ENCODE measurements around the gene SAMD1. TPM values are rescaled to one million over a fixed set of nuclear protein-coding genes. Genes with fewer than 3 reads are reported as not detected.

Gene SAMD1
- total RNA-seq, 1 donor from 2014 or later = 9.4 TPM

DNA sequence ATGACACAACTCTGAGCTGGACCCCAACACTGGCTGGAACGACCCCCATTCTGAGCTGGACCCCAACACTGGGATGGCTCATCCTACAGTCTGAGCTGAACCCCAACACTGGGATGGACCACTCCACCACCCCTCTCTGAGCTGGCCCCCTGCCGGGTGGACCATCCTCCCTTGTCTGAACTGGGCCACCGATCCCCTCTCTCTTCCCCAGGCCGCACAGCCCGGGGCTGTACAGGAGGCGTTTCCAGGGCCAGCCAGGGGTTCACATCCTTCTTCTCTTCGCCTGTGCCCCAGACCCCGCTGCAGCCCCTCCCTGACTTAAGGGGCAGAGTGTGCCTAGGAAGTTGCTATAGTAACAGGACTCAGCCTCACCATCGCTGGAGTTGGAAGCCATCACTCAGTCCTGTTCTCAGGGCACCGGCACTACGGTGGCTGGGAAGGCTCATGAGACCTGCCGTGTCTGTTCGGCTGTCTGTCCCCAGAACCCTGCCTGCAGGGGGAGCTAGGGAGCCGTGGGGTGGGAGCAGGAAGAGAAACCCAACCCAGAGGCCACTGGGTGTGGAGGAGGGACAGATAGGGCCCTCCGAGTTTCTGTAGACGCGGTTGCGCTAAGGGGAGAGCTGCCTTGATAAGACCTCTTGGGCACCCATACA lies 23.3 kb upstream of the SAMD1 start:
- H3K9me3 ChIP-seq = no peaks in the 10 kb centered on the region
- H3K27ac ChIP-seq = peak overlapping the region; percentile 85 to 90
- intact Hi-C loops (cut with DNase I) = no loop called here
- peaks cover 24 to 68% of the 10 kb centered on the region in 2 donors for H3K4me1 ChIP-seq
- H3K27me3 ChIP-seq = no peaks in the 10 kb centered on the region
- H3K4me3 ChIP-seq = peak overlapping the region; percentile 25 to 54
- DNase-seq (ENCODE audit: low spot score in 2 of 2) = no peak
- TF ChIP-seq, protein P1, sequence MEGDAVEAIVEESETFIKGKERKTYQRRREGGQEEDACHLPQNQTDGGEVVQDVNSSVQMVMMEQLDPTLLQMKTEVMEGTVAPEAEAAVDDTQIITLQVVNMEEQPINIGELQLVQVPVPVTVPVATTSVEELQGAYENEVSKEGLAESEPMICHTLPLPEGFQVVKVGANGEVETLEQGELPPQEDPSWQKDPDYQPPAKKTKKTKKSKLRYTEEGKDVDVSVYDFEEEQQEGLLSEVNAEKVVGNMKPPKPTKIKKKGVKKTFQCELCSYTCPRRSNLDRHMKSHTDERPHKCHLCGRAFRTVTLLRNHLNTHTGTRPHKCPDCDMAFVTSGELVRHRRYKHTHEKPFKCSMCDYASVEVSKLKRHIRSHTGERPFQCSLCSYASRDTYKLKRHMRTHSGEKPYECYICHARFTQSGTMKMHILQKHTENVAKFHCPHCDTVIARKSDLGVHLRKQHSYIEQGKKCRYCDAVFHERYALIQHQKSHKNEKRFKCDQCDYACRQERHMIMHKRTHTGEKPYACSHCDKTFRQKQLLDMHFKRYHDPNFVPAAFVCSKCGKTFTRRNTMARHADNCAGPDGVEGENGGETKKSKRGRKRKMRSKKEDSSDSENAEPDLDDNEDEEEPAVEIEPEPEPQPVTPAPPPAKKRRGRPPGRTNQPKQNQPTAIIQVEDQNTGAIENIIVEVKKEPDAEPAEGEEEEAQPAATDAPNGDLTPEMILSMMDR (IDR thresholded peaks at IDR 0.05) = peak in 1 of 3 experiments; percentile 6
- no peaks in the 10 kb centered on the region for H3K36me3 ChIP-seq

DNA sequence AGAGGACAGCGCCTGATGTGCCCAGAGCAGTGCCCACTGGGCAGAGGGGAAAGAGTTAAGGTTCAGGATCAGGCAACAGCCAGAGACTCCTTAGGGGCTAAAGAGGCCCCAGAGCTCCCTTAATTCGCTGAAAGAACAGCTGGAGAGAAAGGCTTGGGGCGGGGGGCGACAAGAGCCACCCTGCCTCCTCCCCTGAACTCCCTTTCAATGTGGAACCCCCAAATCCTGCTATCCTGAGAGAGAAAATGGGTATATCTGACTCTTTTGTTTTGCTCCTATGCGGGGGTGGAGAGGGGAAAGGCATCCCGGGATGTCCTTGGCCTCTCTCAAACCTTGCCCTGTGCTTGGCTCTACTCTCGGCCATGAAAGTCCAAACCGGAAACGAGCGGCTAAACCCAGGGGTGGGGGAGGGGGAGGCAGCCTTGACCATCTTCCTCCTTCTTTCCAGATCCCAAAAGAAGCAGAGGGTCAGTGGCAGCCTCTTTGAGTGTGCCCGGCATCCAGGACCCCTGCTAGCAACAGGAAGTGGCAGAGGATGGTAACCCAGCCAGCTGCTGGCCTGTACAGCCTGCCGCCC lies 22.3 kb upstream of the SAMD1 start:
- peak overlapping the region; percentile 41 to 54 for H3K4me3 ChIP-seq
- H3K27me3 ChIP-seq = no peaks in the 10 kb centered on the region
- H3K36me3 ChIP-seq = no peaks in the 10 kb centered on the region
- no peaks in the 10 kb centered on the region for H3K9me3 ChIP-seq
- intact Hi-C loops (cut with DNase I) = no loop called here
- peak overlapping the region; percentile 85 to 90 for H3K27ac ChIP-seq
- H3K4me1 ChIP-seq = peaks cover 25 to 71% of the 10 kb centered on the region in 2 donors
- TF ChIP-seq, protein P1 (IDR thresholded peaks at IDR 0.05) = no peak
- no peak for DNase-seq (ENCODE audit: low spot score in 2 of 2)

DNA sequence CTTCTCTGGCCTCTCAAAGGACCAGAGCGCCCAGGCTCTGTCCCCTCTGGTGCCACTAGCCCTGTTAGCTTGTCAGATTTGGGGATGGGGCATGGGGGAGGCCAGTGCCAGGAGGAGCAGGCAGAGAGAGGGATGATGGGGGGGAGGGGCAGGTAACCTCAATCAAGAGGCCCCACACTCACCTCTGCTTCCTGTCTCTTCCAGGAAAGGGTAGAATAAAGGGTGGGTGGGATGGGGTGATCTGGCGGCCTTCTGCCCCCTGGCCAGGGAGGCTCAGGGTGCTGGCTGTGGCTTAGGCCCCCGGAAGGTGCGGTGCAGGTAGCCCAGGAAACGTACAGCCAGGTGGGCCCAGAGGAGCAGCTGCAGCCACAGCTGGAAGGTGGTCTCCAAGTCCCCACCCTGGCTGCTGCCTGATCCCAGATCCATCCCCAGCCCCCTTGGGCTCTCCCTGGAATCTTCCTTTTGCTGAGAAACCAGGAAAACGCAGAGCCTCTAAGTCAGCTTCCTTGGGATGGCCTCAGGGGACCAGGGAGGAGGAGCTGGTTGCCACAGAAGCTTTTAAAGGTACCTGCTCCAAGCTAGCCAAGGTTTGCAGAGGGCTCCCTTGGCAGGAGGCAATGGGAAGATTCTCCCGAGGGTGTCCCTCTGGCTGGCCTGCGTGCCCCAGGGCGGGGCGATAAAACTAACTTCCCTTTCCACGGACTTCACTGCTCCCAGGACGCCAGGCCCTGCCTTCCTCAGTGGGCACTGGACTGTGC lies 21.7 kb upstream of the SAMD1 start:
- Histone ChIP-seq H3K36me3 (no peaks in the 10 kb centered on the region), H3K27me3 (no peaks in the 10 kb centered on the region), H3K27ac (peak overlapping the region; percentile 85 to 90), H3K9me3 (no peaks in the 10 kb centered on the region), H3K4me3 (peak overlapping the region; percentile 41 to 54), H3K4me1 (peaks cover 25 to 78% of the 10 kb centered on the region in 2 donors)
- intact Hi-C loops (cut with DNase I) = no loop called here
- no peak for DNase-seq (ENCODE audit: low spot score in 2 of 2)
- TF ChIP-seq, protein P1 (IDR thresholded peaks at IDR 0.05) = no peak

DNA sequence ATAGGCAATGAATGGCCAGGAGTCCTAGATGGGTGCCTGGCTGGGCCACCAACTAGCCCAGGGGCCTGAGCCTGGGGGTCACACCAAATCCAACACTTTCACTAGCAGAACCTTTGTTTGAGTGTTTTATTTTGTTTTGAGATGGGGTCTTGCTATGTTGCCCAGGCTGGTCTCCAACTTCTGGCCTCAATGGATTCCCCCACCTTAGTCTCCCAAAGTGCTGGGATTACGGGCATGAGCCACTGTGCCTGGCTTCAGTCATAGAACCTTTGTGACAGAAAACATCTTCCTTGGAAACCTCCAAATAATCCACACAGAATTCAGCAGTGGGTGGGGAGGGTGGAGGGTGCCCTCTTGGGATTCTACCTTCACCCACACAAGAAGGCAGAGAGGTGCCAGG lies 20.9 kb upstream of the SAMD1 start:
- Histone ChIP-seq H3K4me3 (peak overlapping the region in 1 of 2 donors; percentile 54), H3K9me3 (no peaks in the 10 kb centered on the region), H3K27ac (peak overlapping the region; percentile 85 to 90), H3K36me3 (peaks cover 4 to 6% of the 10 kb centered on the region in 2 donors), H3K4me1 (peaks cover 25 to 80% of the 10 kb centered on the region in 2 donors), H3K27me3 (no peaks in the 10 kb centered on the region)
- DNase-seq (ENCODE audit: low spot score in 2 of 2) = no peak
- TF ChIP-seq, protein P1 (IDR thresholded peaks at IDR 0.05) = no peak
- intact Hi-C loops (cut with DNase I) = no loop called here

DNA sequence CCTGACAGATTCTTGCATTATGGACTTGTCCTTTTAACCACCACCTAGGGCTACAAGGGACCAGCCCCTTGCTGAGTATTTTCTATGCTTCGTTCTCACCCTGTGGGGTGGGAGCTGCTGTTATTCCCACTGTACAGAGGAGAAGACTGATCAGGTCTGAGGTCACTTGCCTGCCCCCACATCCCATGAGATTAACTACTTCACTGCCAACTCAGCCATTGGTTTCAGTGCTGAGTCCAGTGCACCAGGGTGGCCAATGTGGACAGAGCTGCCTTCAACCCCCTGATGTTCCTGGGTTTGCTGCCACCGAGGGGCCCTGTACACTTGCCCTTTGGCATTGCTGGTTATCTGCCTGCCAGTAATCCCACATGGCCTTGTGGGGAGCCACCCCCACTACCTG lies 20.1 kb upstream of the SAMD1 start:
- Histone ChIP-seq H3K9me3 (no peaks in the 10 kb centered on the region), H3K27ac (peak overlapping the region in 1 of 2 donors; percentile 13), H3K36me3 (peaks cover 12 to 14% of the 10 kb centered on the region in 2 donors), H3K27me3 (no peaks in the 10 kb centered on the region), H3K4me3 (no peak overlapping the region), H3K4me1 (peaks cover 25 to 72% of the 10 kb centered on the region in 2 donors)
- intact Hi-C loops (cut with DNase I) = no loop called here
- DNase-seq (ENCODE audit: low spot score in 2 of 2) = no peak
- TF ChIP-seq, protein P1 (IDR thresholded peaks at IDR 0.05) = no peak
